H4 (cell line): Measurements from ENCODE around the gene SLC44A3. TPM values are rescaled to one million over a fixed set of nuclear protein-coding genes. Genes with fewer than 3 reads are reported as not detected.
"Not testable (repeated sequence)": the region's sequence is repeated elsewhere in the genome, so short reads cannot be mapped to it uniquely, and the experiment has no call there.

Experiments
- DNase-seq: peaks from one replicate; pipeline ENCODE4 v3.0.0-alpha.2; 2015; ENCODE audit warnings: low spot score
- total RNA-seq: library from RNA; depleted of rRNA; stranded (reverse); fragments of >200 nt; shearing (Covaris generic); gene quantifications from 2 replicates; pipeline ENCODE4 v1.2.3, GENCODE V29; 2014

The SLC44A3 gene
- total RNA-seq, 1 experiment from 2014 or later = 2.7 TPM

DNA sequence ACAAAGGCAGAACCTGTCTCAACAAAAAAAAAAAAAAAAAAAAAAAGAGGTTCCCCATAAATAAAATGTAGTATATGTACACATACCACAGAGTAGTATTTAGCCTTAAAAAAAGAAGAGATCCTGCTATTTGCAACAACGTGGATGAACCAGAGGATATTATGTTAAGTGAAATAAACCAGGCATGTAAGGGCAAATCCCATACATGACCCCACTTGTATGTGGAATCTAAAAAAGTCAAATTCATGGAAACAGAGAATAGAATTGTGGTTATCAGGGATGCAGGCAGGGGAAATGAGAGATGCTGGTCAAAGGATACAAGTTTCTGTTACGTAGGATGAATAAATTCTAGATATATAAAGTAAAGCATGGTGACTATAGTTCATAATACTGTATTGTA lies 16.7 kb downstream of the SLC44A3 start:
- DNase-seq = no peak

DNA sequence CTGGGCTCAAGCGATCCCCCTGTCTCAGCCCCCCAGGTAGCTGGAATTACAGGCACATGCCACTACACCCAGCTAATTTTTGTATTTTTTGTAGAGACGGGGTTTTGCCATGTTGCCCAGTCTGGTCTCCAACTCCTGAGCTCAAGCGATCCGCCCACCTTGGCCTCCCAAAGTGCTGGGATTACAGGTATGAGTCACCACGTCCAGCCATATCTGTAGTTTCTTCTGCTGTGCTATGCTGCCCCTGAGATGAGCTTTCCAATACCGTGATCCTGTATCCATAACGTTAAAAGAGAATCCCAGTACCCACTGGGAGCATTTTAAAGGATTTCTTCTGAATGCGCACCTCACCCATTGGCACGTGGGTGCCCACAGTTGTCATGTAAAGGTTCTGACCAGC lies 20.2 kb downstream of the SLC44A3 start:
- not testable (repeated sequence) for DNase-seq

DNA sequence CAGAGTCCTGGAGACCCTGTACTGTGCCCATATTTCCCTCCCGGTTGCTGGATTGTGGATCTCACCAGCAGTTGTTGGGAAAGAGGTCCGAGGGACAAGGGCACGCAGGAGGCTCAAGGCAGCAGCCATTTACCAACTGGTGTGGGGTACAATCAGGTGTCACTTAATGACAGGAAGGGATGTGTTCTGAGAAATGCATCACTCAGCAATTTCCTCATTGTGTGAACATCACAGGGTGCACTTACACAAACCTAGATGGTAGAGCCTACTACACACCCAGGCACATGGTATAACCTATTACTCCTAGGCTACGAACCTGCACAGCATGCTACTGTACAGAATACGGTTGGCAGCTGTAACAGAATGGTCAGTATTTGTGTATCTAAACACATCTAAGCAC lies 20.7 kb downstream of the SLC44A3 start:
- DNase-seq = no peak

GRCh38 chr1:94843430-94843829 lies 23.3 kb downstream of the SLC44A3 start:
- DNase-seq = no peak

- DNase-seq = no peak
These were observed 23.7 kb downstream of the SLC44A3 start for GRCh38 chr1:94843846-94844245.

GRCh38 chr1:94846308-94846707 lies 26.2 kb downstream of the SLC44A3 start:
- DNase-seq = no peak

DNA sequence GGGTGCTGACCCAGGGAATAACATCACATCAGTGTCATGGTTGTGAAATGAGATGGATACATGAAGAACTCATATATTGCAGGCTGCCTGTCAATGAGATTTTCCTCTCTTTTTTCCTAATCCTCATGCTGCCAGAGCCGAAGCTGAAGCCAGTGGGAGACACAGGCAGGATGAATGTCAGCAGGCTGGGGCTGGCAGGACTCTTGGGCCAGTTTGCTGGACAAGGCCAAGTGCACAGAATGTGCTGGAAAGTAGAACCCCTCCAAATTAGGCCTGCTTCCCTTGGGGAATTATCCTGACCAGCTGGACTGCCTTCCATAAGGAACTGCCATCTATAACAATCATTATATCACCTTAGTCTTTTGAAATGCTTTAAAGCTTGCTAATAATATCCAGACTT lies 31.4 kb downstream of the SLC44A3 start:
- DNase-seq = no peak

GRCh38 chr1:94852788-94853187 lies 32.6 kb downstream of the SLC44A3 start:
- no peak for DNase-seq

- DNase-seq = peak; percentile 87
These were observed 34.5 kb downstream of the SLC44A3 start for GRCh38 chr1:94854458-94855306.

DNA sequence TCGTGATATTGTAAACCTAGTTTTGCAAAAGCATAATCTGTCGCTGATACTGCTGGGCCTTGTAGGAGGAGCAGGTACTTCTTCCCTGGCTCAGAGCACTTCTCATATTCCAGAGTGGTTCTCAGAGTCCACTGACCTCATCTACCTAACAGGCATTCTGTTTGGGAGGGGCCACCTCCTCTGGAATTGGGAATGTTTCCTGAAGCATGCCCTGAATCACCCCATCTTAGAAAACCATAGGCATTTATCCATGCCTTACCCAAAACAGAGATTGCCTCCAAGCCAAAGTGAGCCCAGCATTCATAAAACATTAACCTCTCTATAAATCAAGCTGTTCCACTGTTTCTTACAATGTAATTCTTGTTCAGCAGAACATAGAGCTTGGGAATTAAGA lies 35.1 kb downstream of the SLC44A3 start:
- no peak for DNase-seq

GRCh38 chr1:94856004-94856403 lies 35.8 kb downstream of the SLC44A3 start:
- DNase-seq = no peak

GRCh38 chr1:94856868-94857267 lies 36.7 kb downstream of the SLC44A3 start:
- no peak for DNase-seq

DNA sequence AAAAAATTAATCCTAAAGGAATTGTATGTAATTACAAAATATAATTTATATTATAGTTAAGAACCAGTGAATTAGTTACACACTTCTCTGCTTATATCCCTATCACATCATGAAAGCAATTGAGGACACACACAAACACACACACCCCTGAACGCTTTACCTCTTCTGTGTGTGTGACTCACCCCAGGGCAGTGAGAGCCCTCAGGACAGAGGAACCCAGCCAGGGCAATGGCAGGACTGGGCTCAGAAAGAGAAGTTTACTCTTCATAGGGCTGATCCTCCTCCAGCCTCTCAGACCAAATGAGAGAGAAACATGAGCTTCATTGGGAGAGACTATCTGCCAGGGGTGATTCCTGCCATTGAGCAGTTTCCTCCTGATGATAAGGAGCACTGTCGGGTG lies 38.1 kb downstream of the SLC44A3 start:
- DNase-seq = peak; percentile 12

DNA sequence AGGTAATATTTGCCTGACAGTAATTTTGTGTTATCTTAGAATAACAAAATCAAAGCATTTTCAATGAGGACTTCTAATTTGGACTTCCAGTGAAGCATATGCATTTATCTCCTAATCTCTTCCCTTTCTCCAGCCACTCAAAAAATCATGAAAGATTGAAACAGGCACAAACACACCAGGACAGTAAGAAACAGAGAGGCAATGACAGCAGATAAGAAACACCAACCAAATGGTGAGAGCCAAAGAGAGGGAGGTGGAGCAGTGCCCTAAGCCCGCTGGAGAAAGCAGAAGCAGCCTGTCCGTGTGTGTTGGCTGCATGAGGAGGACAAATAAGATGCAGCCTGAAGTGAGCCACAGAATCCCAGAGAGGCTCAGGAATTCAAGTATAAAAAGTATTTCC lies 39.0 kb downstream of the SLC44A3 start:
- DNase-seq = no peak

DNA sequence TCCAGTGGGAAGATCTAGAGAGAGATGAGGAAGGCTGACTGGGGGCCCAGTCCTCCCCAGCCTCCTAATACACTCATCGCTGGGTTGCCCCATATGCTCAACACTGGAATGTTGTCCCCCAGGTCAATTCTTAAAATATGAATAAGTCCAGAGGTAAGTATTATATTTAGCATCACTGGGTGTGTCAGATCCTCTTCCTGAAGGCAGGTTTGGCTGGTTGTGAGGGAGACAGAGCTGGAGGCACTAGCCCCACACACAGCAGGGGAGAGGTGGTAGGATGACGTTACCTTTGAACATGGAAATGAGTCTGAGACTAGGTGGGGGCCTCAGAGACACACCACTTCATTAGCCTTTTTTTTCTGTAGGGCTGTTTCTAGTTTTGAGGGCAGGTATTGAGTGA lies 42.6 kb downstream of the SLC44A3 start:
- DNase-seq = no peak

DNA sequence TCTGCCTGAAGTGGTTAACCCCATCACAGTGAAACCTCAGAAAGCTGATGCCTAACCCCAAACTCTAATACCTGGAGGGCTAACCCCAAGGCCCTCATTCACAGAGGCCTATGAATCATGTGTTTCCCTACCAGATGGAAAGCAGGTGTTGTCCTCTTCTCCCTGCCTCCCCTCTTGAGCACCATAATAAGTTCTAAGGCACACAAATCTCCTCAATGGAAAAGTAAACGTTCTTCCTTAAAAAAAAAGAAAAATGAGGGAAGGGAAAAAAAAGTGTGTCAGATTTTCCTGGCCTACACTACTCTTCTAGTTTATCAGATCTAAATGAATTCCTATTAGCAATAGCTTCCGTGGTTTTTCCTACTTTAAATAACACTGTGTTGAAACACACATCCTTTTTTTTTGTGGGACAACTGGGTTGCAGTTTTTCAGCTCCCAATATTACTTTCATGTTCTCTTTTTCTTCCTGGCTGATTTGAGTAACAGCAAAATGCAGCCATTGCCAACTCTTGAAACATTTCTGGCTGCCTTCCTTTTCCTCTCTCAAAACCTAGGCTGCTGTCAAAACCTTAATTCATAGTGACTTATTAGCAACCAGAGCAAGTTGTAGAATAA lies 43.2 kb downstream of the SLC44A3 start:
- peak; percentile 44 for DNase-seq

- peak; percentile 78 for DNase-seq
These were observed 43.8 kb downstream of the SLC44A3 start for GRCh38 chr1:94863919-94864318.

- peak; percentile 49 for DNase-seq
These were observed 44.7 kb downstream of the SLC44A3 start for GRCh38 chr1:94864821-94865220.

- peak; percentile 59 for DNase-seq
These were observed 45.2 kb downstream of the SLC44A3 start for GRCh38 chr1:94865360-94865759.

DNA sequence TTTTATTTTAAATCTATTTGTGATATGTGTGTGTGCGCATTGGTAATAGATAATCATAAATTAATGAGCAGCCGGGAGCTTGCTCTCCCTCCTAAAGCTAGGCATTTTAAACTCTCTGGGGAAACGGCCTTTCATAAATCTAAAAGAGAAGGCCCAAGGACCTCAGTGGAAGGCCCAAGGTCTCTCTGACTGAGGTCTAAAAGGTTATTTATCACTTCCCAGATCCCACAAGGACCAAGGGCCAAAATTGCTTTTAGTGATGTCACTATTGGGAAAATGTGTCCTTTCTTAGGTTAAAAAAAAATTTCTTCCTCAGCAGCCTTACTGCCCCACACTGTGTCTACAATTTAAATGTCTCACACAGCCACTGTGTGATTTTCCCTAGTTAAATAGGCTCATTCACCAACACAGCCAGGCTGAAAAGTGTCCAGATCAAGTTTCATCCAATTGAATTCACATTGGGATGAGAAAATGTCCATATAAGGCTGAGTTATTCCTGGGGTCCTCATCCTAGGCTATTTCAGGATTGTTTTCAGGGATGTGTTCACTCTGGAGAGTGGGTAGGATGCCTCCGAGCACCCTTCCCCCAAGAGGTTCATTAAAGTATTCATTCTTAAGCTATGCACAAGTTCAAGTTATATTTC lies 46.1 kb downstream of the SLC44A3 start:
- peak; percentile 55 for DNase-seq

DNA sequence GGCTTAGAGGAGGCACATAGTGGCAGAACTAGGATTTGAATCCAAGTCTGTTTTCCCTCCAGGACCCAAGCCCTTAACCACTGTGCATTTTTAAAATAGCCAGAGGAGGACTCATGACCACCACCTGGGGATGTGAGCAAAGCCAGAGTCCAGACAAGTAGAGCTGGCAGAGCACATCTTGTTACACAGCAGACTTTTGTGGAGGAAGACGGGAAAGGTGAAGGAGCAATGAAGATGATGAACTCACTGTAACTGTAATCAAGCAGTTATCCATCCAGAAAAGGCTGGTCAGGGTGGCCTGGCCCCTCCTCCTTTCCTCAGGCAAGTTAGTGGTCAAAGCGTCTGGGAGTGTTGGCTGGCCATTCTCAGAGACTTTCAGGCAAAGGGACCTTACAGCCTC lies 50.9 kb downstream of the SLC44A3 start:
- no peak for DNase-seq

GRCh38 chr1:94872771-94873495 lies 52.8 kb downstream of the SLC44A3 start:
- no peak for DNase-seq
